ENCODE data around the gene TXNL4B. TPM values are rescaled to one million over a fixed set of nuclear protein-coding genes. Genes with fewer than 3 reads are reported as not detected.

The TXNL4B gene
- total RNA-seq, 1 experiment from 2014 or later = 9.9 TPM

DNA sequence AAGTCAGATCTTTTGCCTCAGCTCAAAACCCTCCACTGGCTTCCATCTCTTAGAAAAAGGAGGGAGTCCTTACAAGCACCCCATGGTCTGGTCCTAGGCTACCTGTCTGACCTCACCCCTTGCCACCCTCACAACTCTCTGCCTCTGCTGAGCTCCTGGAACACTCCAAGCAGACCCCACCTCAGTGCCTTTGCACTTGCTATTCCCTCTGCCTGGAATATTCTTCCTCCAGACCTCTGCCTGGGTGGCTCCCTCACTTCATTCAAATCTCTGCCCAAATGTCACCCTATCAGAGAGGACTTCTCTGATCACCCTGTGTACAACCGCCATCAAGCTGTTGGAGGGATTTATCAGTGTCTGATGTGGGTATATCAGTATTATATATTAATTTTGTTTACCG lies 41.1 kb upstream of the TXNL4B start:
- H3T11ph ChIP-seq (ENCODE audit: low read length) = no peak overlapping the region
- H3K27me3 ChIP-seq (ENCODE audit: insufficient read depth, low read length) = no peaks in the 10 kb centered on the region
- H2AK5ac ChIP-seq (ENCODE audit: insufficient read length, low read length) = no peak overlapping the region
- no peak overlapping the region for H2BK20ac ChIP-seq (ENCODE audit: low read depth, low read length, poor library complexity, severe bottlenecking)
- no peaks in the 10 kb centered on the region for H3K4me1 ChIP-seq (ENCODE audit: insufficient read depth, low read length)
- WGBS (ENCODE audit: extremely low coverage, insufficient read length, low lambda C conversion rate) = no CpG with 5 or more reads among the region's 2 CpGs
- H4K5ac ChIP-seq (ENCODE audit: insufficient read length, low read depth, low read length) = no peak overlapping the region
- H3K14ac ChIP-seq (ENCODE audit: insufficient read depth, low read length) = no peak overlapping the region
- no peak overlapping the region for H2BK120ac ChIP-seq (ENCODE audit: low read depth, low read length, poor library complexity, severe bottlenecking)
- H3K9ac ChIP-seq (ENCODE audit: extremely low read depth, insufficient read length, low read length) = no peak overlapping the region
- H3K27me3 Mint-ChIP-seq (ENCODE audit: low read depth) = no peaks in the 10 kb centered on the region; the same call in 1 of the 2 replicates
- H3K23me2 ChIP-seq (ENCODE audit: insufficient read length, low read depth, low read length, poor library complexity, severe bottlenecking) = no peaks in the 10 kb centered on the region
- no peak overlapping the region for H4K8ac ChIP-seq (replicated peaks; ENCODE audit: insufficient read length, low read depth, low read length)
- H3K4me3 Mint-ChIP-seq = no peak overlapping the region
- no peak overlapping the region for H3K4me2 ChIP-seq (ENCODE audit: insufficient read depth, insufficient read length, low read length)
- no peak overlapping the region for H3K18ac ChIP-seq (ENCODE audit: insufficient read length, low read depth, low read length)
- H3K4ac ChIP-seq (ENCODE audit: low read depth, low read length) = no peak overlapping the region
- H4K20me1 ChIP-seq (ENCODE audit: control insufficient read depth, insufficient read depth, insufficient read length) = no peaks in the 10 kb centered on the region
- H3K79me2 ChIP-seq (ENCODE audit: insufficient read depth, low read length) = no peaks in the 10 kb centered on the region
- peaks cover 15 to 16% of the 10 kb centered on the region in 2 experiments for H3K4me1 Mint-ChIP-seq
- H3K27ac Mint-ChIP-seq = no peak overlapping the region
- no peak overlapping the region for H3K23ac ChIP-seq (ENCODE audit: insufficient read length, low read depth, low read length)
- no peak overlapping the region for H2AFZ ChIP-seq (ENCODE audit: low read length)
- TF ChIP-seq CTCF (conservative IDR thresholded peaks at IDR 0.05) = no peak
- H3K9me3 Mint-ChIP-seq = no peaks in the 10 kb centered on the region
- H3K9me3 ChIP-seq (ENCODE audit: control insufficient read depth, low read depth, low read length) = no peaks in the 10 kb centered on the region
- no peak overlapping the region for H3K56ac ChIP-seq (ENCODE audit: insufficient read length, low read depth, low read length)
- H2BK15ac ChIP-seq (ENCODE audit: low read depth, low read length) = no peak overlapping the region
- no peak for DNase-seq
- H2BK5ac ChIP-seq (ENCODE audit: insufficient read length, low read length) = no peak overlapping the region
- no peak overlapping the region for H4K91ac ChIP-seq (ENCODE audit: insufficient read length, low read depth, low read length)
- no peak overlapping the region for H3K27ac ChIP-seq (ENCODE audit: insufficient read length, low read depth, low read length)
- no peaks in the 10 kb centered on the region for H3K36me3 Mint-ChIP-seq (ENCODE audit: insufficient read depth in 1 of 3, low read depth in 3 of 3)
- no peaks in the 10 kb centered on the region for H3K79me1 ChIP-seq (ENCODE audit: insufficient read depth, low read depth, low read length, poor library complexity, severe bottlenecking)
- no peak overlapping the region for H2BK12ac ChIP-seq (ENCODE audit: insufficient read length, low read depth, low read length)

Data from H9 (cell line).